ENCODE measurements around the gene SOX13. TPM values are rescaled to one million over a fixed set of nuclear protein-coding genes. Genes with fewer than 3 reads are reported as not detected.

Gene SOX13
- total and polyA plus RNA-seq, 9 of the 15 experiments (the other 6 are each of a cell fraction or from before 2014, with no cell fraction given), result 0.03 to 0.35 (median 0.06) TPM; not detected in 5

- TF ChIP-seq ZFP91 (CRISPR knock-in tag; IDR thresholded peaks at IDR 0.05) (no peak), CLOCK (CRISPR knock-in tag; IDR thresholded peaks at IDR 0.05; ENCODE audit: borderline replicate concordance) (no peak), ZBTB40 (IDR thresholded peaks at IDR 0.05) (no peak), ZBTB40 (CRISPR knock-in tag; IDR thresholded peaks at IDR 0.05) (no peak), SMARCB1 (IDR thresholded peaks at IDR 0.05; ENCODE audit: insufficient read length, low read depth) (no peak), PATZ1 (CRISPR knock-in tag; IDR thresholded peaks at IDR 0.05; ENCODE audit: borderline replicate concordance) (no peak)
These were observed 1.6 kb downstream of the SOX13 start (continued) for GRCh38 chr1:204074274-204075138.
